ENCODE measurements around the gene TFDP2. TPM values are rescaled to one million over a fixed set of nuclear protein-coding genes. Genes with fewer than 3 reads are reported as not detected.
"Not testable (repeated sequence)": the region's sequence is repeated elsewhere in the genome, so short reads cannot be mapped to it uniquely, and the experiment has no call there.

TFDP2 gene
- total and polyA plus RNA-seq, 12 donors = 11.0 to 77.8 (median 54.3) TPM

DNA sequence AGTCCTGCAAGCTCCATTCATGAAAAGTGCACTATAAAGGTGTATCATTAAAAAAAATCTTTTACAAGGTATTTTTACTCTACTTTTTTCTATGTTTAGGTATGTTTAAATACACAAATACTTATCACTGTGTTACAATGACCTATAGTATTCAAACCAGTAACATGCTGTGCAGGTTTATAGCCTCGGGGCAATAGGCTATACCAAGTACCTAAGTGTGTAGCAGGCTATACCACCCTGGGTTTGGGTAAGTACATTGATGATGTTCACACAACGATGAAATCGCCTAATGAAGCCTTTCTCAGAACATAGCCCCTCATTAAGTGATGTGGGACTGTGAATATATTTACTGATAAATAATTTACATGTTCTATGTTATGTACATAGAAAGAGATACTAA is 168.3 kb downstream of the TFDP2 start:
- Histone ChIP-seq H3K4me1 (no peaks in the 10 kb centered on the region), H3K36me3 (peaks cover 0 to 23% (median 3%) of the 10 kb centered on the region in 9 donors), H3K27me3 (no peaks in the 10 kb centered on the region), H3K4me3 (no peak overlapping the region), H3K27ac (no peak overlapping the region), H3K9me3 (no peaks in the 10 kb centered on the region)
- ATAC-seq (no peak), DNase-seq (no peak)
- WGBS, 2 donors = 96 to 98% methylated on average over 3 of the region's 3 CpGs
- TF ChIP-seq, protein P1, sequence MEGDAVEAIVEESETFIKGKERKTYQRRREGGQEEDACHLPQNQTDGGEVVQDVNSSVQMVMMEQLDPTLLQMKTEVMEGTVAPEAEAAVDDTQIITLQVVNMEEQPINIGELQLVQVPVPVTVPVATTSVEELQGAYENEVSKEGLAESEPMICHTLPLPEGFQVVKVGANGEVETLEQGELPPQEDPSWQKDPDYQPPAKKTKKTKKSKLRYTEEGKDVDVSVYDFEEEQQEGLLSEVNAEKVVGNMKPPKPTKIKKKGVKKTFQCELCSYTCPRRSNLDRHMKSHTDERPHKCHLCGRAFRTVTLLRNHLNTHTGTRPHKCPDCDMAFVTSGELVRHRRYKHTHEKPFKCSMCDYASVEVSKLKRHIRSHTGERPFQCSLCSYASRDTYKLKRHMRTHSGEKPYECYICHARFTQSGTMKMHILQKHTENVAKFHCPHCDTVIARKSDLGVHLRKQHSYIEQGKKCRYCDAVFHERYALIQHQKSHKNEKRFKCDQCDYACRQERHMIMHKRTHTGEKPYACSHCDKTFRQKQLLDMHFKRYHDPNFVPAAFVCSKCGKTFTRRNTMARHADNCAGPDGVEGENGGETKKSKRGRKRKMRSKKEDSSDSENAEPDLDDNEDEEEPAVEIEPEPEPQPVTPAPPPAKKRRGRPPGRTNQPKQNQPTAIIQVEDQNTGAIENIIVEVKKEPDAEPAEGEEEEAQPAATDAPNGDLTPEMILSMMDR (IDR thresholded peaks at IDR 0.05) = no peak
- intact Hi-C loops (cut with DNase I) = no loop called here

GRCh38 chr3:141979050-141979671 is 170.2 kb downstream of the TFDP2 start:
- TF ChIP-seq, protein P1 (IDR thresholded peaks at IDR 0.05) = no peak
- intact Hi-C loops (cut with DNase I) = no loop called here
- H3K4me1 ChIP-seq = no peaks in the 10 kb centered on the region
- no peak overlapping the region for H3K4me3 ChIP-seq
- ATAC-seq = no peak
- no peak for DNase-seq
- no peak overlapping the region for H3K27ac ChIP-seq
- H3K36me3 ChIP-seq = peaks cover 0 to 34% (median 3%) of the 10 kb centered on the region in 9 donors
- no peaks in the 10 kb centered on the region for H3K27me3 ChIP-seq
- no peaks in the 10 kb centered on the region for H3K9me3 ChIP-seq
- 89 to 90% methylated on average over 5 of the region's 5 CpGs for WGBS, 2 donors

GRCh38 chr3:141974777-141975176 is 174.6 kb downstream of the TFDP2 start:
- H3K9me3 ChIP-seq; ATAC-seq; DNase-seq; H3K27me3 ChIP-seq; H3K4me3 ChIP-seq; H3K4me1 ChIP-seq; H3K27ac ChIP-seq; intact Hi-C loops (cut with DNase I): not testable (repeated sequence)
- WGBS, 2 donors = 95 to 96% methylated on average over 8 of the region's 8 CpGs
- peaks cover 0 to 53% (median 3%) of the 10 kb centered on the region in 9 donors for H3K36me3 ChIP-seq

- intact Hi-C loops (cut with DNase I) = no loop called here
Measured at GRCh38 chr3:141972399-141972798, 176.9 kb downstream of the TFDP2 start.

GRCh38 chr3:141971571-141971970 is 177.8 kb downstream of the TFDP2 start:
- H3K4me1 ChIP-seq = no peaks in the 10 kb centered on the region
- intact Hi-C loops (cut with DNase I) = no loop called here
- ATAC-seq (no peak), DNase-seq (no peak)
- H3K9me3 ChIP-seq = no peaks in the 10 kb centered on the region
- H3K27ac ChIP-seq = no peak overlapping the region
- no peak overlapping the region for H3K4me3 ChIP-seq
- WGBS, 2 donors = 90 to 97% methylated on average over 1 of the region's 1 CpG
- H3K36me3 ChIP-seq = peaks cover 0 to 54% (median 0%) of the 10 kb centered on the region in 9 donors
- TF ChIP-seq, protein P1 (IDR thresholded peaks at IDR 0.05) = no peak
- H3K27me3 ChIP-seq = no peaks in the 10 kb centered on the region

More at GRCh38 chr3:141972399-141972798, 176.9 kb downstream of the TFDP2 start:
- Histone ChIP-seq H3K4me3 (no peak overlapping the region), H3K27me3 (no peaks in the 10 kb centered on the region), H3K9me3 (no peaks in the 10 kb centered on the region), H3K36me3 (peaks cover 0 to 53% (median 0%) of the 10 kb centered on the region in 9 donors), H3K27ac (no peak overlapping the region), H3K4me1 (no peaks in the 10 kb centered on the region)
- DNase-seq = no peak
- 84 to 90% methylated on average over 2 of the region's 2 CpGs for WGBS, 2 donors
- no peak for ATAC-seq
- TF ChIP-seq, protein P1 (IDR thresholded peaks at IDR 0.05) = no peak
